Stimulated activated CD8-positive, alpha-beta memory T cell treated with anti-CD3 and anti-CD28 coated beads, Interleukin-7, amount 100 ng/mL, for 4 hours (primary cell): ENCODE measurements around the gene WDTC1.
"Not testable (repeated sequence)": the region's sequence is repeated elsewhere in the genome, so short reads cannot be mapped to it uniquely, and the experiment has no call there.

ENCODE experiments used
- DNase-seq, 2 donors: peaks; one replicate each; pipeline ENCODE4 v3.0.0-alpha.2; 2020; ENCODE audit warnings: low read depth in 2 of 2

The WDTC1 gene

GRCh38 chr1:27253596-27253995 is 19.2 kb downstream of the WDTC1 start:
- no peak for DNase-seq

- DNase-seq: no peak
These were observed 20.7 kb downstream of the WDTC1 start for GRCh38 chr1:27255136-27255535.

- no peak for DNase-seq
These were observed 22.7 kb downstream of the WDTC1 start for GRCh38 chr1:27257155-27257554.

GRCh38 chr1:27258598-27258997 is 24.2 kb downstream of the WDTC1 start:
- no peak for DNase-seq

DNA sequence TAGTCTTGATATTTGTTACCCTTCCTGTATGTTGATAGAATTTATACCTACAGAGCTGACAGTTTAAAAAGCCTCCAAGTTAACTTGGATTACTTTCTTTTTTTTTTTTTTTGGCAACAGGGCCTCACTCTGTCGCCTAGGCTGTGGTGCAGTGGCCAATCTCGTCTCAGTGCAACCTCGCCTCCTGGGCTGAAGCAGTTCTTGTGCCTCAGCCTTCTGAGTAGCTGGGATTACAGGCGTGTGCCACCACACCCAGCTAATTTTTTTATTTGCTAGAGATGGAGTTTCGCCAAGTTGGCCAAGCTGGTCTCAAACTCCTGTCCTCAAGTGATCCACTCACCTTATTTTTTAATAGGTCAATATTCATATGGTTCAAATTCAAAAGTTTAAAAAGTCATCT is 32.7 kb downstream of the WDTC1 start:
- DNase-seq: no peak

- DNase-seq: no peak
These were observed 34.8 kb downstream of the WDTC1 start for GRCh38 chr1:27269276-27269675.

GRCh38 chr1:27274204-27274603 is 39.8 kb downstream of the WDTC1 start:
- no peak for DNase-seq

DNA sequence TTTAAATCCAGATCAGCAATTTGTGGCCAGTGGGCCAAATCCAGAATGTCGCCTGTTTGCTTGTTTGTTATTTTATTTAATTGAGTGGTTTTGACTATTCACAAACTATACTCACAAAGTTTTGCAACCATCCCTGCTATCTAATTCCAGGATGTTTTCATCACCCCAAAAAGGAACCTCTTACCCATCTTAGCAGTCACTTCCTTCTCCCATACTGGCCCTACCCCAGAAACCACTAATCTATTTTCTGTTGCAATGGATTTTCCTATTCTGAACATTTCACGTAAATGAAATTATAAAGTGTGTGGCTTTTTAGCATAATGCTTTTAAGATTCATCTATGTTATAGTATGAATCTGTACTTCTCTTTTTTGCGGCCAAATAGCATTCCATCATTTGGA is 41.3 kb downstream of the WDTC1 start:
- DNase-seq: no peak

GRCh38 chr1:27284425-27285273 is 50.2 kb downstream of the WDTC1 start:
- peak; percentile 70 to 82 for DNase-seq

GRCh38 chr1:27285274-27285660 is 50.8 kb downstream of the WDTC1 start:
- DNase-seq: no peak

- DNase-seq: not testable (repeated sequence)
These were observed 51.4 kb downstream of the WDTC1 start for GRCh38 chr1:27285821-27286220.

DNA sequence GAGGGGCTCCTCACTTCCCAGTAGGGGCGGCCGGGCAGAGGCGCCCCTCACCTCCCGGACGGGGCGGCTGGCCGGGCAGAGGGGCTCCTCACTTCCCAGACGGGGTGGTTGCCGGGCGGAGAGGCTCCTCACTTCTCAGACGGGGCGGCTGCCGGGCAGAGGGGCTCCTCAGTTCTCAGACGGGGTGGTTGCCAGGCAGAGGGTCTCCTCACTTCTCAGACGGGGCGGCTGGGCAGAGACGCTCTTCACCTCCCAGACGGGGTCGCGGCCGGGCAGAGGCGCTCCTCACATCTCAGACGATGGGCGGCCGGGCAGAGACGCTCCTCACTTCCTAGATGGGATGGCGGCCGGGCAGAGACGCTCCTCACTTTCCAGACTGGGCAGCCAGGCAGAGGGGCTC is 54.7 kb downstream of the WDTC1 start:
- DNase-seq: not testable (repeated sequence)

GRCh38 chr1:27290581-27290980 is 56.1 kb downstream of the WDTC1 start:
- no peak for DNase-seq

GRCh38 chr1:27292106-27292505 is 57.7 kb downstream of the WDTC1 start:
- no peak for DNase-seq

- DNase-seq: no peak
These were observed 59.5 kb downstream of the WDTC1 start for GRCh38 chr1:27293915-27294314.

GRCh38 chr1:27296773-27297291 is 62.4 kb downstream of the WDTC1 start:
- peak; percentile 36 to 47 for DNase-seq

GRCh38 chr1:27297903-27298302 is 63.5 kb downstream of the WDTC1 start:
- DNase-seq: no peak

DNA sequence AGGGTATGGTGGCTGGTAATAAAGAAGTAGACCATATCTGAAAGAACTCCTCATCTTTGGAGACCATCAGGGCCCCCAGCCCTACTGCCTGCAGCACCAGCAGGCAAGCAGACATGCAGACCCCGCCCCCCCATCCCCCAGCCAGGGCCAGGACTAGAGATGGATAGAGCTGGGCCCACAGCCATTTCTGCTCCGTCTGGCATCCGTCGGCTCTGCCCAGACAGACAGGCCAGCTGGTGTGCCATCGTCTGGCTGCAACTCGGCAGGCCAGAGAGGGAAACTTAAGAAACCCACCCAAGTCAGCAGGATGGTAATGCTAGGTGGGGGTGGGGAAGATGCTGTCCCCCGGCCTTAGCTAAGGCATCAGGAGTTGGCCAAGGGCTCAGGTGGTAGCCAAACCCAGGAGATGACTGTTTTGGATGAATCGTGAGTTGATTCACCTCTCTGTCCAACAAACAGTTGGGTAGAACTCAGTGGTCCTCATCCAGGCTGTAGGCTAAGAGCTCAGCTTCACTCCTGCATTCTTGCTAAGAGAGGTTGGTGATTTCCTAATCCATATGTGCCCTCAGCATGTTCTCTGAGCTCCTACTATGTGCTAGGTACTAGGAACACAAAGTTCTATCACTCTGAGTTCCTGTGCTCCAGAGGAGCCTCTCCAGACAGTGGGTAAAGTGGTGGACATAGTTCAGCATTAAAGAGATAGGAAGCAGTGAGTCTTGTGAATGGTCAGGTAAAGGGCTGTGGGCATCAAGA is 64.4 kb downstream of the WDTC1 start:
- no peak for DNase-seq

DNA sequence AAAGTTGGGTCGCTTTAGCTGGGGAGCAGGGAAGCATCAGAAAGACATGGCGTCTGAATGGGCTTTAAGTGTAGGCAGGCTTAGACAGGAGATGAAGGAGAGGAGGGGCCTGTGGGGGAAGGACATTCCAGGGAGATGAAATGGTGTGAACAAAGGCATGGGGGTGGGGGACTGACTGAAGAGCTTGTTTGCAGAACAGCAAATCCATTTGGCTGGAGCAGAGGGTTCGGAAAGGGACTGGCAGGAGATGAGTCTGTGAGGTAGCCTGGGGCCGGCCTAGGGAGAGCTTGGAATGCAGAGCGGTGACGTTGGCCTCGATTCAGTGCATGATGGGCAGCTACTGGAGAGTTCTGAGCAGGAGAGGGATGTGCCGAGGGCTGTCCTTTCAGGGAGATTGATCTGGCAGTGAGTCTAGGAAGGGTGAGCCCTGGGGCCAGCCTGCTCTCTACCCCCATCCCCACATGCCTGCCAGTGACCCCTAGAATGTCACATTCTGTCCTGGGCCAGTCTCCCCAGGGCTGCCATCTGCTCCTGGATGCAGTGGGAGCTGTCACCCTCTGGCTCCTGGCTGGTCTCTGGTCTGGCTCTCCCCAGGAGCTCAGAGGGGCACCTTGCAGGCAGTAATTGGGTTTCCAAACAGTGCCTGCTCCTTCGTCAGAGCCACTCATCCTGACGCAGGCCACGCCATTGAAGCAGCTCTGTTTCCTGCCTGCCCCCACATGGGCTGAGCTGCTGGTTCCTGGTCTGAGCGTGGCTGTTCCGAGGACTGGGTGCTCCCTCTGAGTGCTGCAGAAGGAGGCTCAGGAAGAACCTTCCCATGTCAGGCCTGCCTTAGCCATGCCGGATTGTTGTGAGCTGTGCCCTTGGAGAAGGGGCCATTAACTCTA is 65.2 kb downstream of the WDTC1 start:
- no peak for DNase-seq

- DNase-seq: peak; percentile 46 to 54
These were observed 66.1 kb downstream of the WDTC1 start for GRCh38 chr1:27300341-27301051.

DNA sequence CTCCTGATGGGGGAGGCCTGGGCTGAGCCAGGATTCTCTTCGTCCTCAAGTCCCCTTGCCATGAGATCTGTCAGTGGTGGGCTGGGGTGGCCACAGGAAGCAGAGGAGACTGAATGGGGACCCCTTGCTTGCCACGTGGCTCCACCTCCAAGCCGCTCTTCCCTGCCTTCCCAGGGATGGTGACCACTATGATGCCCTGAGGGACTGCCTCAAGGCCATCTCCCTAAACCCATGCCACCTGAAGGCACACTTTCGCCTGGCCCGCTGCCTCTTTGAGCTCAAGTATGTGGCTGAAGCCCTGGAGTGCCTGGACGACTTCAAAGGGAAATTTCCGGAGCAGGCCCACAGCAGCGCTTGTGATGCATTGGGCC is 66.6 kb downstream of the WDTC1 start:
- no peak for DNase-seq
